GM18867 (cell line): ENCODE data around the gene GPR132.

Source experiments
- ATAC-seq: cut with Tn5 transposase; IDR thresholded peaks from one replicate; pipeline ENCODE4 v1.9.1; 2021; ENCODE audit warnings: mild to moderate bottlenecking, moderate library complexity; ENCODE audit not compliant: unreplicated experiment

GPR132 gene

DNA sequence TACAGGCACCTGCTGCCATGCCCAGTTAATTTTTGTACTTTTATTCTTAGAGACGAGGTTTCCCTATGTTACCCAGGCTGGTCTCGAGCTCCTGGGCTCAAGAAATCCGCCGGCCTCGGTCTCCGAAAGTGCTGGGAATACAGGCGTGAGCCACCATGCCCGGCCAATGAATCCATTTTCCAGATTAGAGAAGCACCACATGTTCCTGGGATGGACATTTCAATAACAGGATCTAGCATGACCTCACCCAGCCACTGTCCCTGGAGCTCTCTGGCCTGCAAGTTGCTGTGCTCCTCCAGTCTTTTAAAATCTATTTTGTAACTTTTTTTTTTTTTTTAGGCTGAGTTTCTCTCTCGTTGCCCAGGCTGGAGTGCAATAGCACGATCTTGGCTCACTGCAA, 2.2 kb downstream of the GPR132 start:
- no peak for ATAC-seq

- ATAC-seq = no peak
These were observed 3.2 kb downstream of the GPR132 start for GRCh38 chr14:105062048-105062433.

- no peak for ATAC-seq
These were observed 3.7 kb downstream of the GPR132 start for GRCh38 chr14:105061428-105062047.

DNA sequence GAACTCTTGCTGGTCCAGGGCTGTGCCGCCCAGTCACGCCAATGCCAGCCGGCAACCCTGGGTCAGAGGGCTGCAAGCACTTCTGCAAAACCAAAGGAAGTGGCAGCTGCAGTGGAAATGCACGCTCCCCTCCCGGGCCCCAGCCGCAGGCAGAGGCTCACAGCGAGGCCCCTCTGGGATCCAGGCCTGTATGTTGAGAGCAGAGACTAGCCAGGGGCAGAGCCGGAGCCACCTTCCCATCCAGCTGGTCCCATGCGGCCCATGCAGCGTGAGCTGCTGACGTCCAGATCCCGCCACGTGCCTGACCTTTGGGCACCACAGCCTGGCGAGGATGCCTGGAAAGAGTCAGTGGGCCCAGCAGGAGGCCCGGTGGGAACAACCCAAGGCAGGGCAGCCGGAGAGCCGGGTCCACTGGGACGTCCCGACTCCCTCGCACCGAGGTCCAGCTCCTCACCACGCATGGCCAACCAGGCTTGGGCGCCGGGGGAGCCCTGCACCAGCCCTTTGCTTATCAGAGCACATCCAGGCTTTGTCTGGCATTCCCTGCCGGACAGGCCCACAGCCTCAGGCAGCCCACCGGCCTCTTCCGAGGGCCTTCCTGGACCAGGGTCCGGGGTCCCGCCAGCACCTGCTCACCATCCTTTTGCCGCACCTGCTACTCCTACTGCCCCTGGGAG, 4.3 kb downstream of the GPR132 start:
- ATAC-seq = no peak

GRCh38 chr14:105059925-105060565, 5.2 kb downstream of the GPR132 start:
- no peak for ATAC-seq

- ATAC-seq = no peak
These were observed 6.0 kb downstream of the GPR132 start for GRCh38 chr14:105059035-105059924.

DNA sequence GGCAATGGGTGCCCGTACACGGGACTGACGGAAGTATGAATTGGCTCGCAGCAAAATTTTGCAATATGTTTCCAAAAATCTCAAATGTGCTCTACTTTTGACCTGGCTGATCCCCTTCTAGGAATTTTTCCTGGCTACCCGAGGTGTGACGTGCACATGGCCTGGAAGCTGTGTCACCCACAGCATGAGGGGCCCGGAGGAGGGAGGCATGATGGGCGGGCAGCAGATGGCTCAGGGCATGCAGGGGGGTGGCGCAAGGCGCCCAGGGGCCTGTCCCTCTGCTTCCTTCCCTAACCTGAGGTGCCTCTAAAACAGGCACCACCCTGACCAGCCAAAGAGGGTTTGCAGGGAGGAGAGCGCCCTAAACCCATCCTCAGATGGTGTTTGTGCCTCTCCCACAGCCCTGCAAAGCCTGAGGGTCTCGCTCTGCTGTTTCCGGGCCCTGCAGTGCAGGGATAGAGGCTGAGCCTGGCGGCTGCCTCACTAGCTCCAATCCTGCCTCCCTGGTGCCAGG, 6.7 kb downstream of the GPR132 start:
- no peak for ATAC-seq

- ATAC-seq = no peak
These were observed 8.9 kb downstream of the GPR132 start for GRCh38 chr14:105056303-105056831.

GRCh38 chr14:105055736-105056302, 9.4 kb downstream of the GPR132 start:
- no peak for ATAC-seq

DNA sequence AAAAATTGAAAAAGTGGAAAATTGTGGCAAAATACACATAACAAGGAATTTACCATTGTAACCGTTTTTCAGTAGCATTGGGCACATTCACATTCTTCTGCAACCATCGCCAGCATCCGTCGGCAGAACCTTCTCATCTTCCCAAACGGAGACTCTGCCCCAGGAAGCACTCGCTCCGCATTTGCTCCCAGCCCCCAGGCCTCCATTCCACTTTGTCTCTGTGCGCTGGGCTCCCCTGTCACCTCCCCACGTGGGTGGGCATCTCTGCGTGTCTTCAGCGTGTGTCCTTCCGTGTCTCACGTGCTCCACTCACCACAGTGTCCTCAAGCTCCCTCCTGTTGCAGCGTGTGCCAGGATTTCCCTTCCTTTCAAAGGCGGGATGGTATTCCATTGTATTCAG, 9.9 kb downstream of the GPR132 start:
- no peak for ATAC-seq

DNA sequence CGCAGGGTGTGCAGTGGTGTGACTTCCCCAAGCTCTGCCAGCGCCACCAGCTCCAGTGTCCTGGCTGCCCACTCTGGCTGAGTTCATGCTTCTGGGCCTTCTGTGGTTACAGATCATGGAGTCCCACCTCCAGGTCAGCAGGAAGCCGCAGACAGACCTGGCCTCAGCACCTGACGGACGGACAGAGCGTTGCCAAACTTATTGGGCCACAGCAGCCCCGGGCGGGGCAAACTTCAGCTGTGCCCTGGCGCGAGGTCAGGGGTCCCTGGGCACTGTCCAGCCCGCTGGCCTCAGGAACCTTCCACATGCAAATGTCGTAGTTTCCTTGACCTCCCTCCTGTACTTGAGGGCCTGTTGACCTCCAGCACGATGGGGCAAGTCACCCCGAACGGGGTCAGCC, 11.2 kb downstream of the GPR132 start:
- no peak for ATAC-seq

GRCh38 chr14:105053421-105053820, 11.8 kb downstream of the GPR132 start:
- no peak for ATAC-seq

DNA sequence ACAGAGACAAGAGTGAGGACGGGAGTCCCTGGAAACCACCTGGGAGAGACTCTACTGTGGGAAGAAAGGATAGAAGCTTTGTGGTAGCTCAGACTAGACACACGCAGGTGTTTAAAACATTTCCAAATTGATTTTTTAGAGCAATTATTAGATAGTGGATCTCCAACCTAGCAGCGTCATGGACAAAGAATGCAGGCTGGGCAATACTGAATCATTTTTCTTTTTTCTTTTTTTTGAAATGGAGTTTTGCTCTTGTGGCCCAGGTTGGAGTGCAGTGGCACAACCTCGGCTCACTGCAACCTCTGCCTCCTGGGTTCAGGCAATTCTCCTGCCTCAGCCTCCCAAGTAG, 13.1 kb downstream of the GPR132 start:
- ATAC-seq = no peak

GRCh38 chr14:105051182-105052109, 13.8 kb downstream of the GPR132 start:
- no peak for ATAC-seq

- ATAC-seq = no peak
These were observed 14.7 kb downstream of the GPR132 start for GRCh38 chr14:105050551-105050897.

GRCh38 chr14:105049753-105050550, 15.3 kb downstream of the GPR132 start:
- ATAC-seq = no peak

DNA sequence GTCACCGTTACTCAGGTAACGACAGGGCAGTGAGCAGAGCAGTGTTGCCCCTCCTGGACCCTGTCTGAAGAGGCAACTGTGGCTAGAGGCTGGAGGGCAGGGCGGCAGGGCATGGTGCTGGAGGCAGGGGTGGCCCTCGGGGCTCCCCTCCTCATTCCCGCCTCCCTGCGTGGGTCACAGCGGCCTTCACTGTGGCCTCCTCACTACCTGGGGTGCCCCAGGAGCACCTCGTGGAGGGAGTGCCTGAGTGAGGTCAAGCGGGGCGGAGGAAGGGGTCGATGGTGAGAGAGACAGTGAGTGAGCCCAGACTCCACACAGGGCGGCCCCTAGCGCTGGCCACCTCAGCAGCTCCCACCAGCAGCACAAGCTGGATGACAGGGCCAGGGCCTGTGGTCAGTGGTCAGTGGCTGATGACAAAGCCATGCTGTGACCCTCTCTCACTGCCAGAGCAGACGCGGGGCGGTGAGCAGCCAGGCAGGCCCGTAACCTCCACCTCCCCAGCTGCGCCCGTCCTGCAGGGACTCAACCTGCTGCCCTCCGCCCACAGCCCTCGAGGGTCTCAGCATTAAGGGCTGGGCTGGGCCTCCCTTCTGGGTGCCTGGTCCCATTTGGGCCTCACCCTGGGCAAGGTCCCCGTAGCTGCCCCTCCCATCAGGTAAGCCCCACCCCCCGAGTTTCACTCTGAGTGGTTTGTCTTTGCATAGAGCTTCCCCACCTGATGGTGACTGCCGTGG, 17.8 kb downstream of the GPR132 start:
- ATAC-seq = no peak

- no peak for ATAC-seq
These were observed 18.3 kb downstream of the GPR132 start for GRCh38 chr14:105046891-105047282.
